PC-9 (cell line): ENCODE measurements around the gene NEB. TPM values are rescaled to one million over a fixed set of nuclear protein-coding genes. Genes with fewer than 3 reads are reported as not detected.

Source experiments
- BruUV-seq: library from RNA; stranded (reverse); fragments of 400-500 nt; replicated peaks from 2 replicates; lab custom pipeline; 2021; lab: Mats Ljungman, UMichigan
- CTCF ChIA-PET: fragments of 300-600 bp; sonication (Branson Sonifier 250); formaldehyde crosslinking; loops from one replicate; lab custom pipeline; 2022; ENCODE audit warnings: antibody characterized with exemption; lab: Charles Lee
- POLR2A ChIA-PET: fragments of 300-600 bp; sonication (Branson Sonifier 250); formaldehyde crosslinking; loops from one replicate; lab custom pipeline; 2022; ENCODE audit warnings: antibody characterized with exemption; ENCODE audit not compliant: unreplicated experiment; lab: Charles Lee
- DNase-seq, 2 experiments: peaks; one replicate each; pipeline versions ENCODE4 v3.0.0 to v3.0.0-alpha.2; 2015 to 2022; ENCODE audit warnings: mixed read lengths in 1 of 2
- H2AFZ ChIP-seq: fragments of 200-600 bp; sonication (generic); 2 replicates; pipeline ENCODE4 v1.8.1; 2017; ENCODE audit warnings: antibody characterized with exemption
- H3F3A ChIP-seq: fragments of 200-600 bp; sonication (generic); 2 replicates; pipeline ENCODE4 v1.8.1; 2017; ENCODE audit warnings: antibody characterized with exemption, mild to moderate bottlenecking, low read depth; ENCODE audit not compliant: insufficient read depth
- H3K27ac ChIP-seq: fragments of 200-600 bp; sonication (generic); 2 replicates; pipeline ENCODE4 v1.6.1; 2016; ENCODE audit warnings: mixed run types
- H3K27me3 ChIP-seq: fragments of 200-600 bp; sonication (generic); 2 replicates; pipeline ENCODE4 v1.6.1; 2016; ENCODE audit warnings: low read depth, mixed run types; ENCODE audit not compliant: insufficient read depth
- H3K36me3 ChIP-seq: fragments of 200-600 bp; sonication (generic); 2 replicates; pipeline ENCODE4 v1.6.1; 2016; ENCODE audit warnings: low read depth, mixed run types
- H3K4me1 ChIP-seq: fragments of 200-600 bp; sonication (generic); replicated peaks from 2 replicates; pipeline ENCODE4 v1.6.1; 2016; ENCODE audit warnings: mixed run types; ENCODE audit not compliant: insufficient read depth
- H3K4me2 ChIP-seq: fragments of 200-600 bp; sonication (generic); 2 replicates; pipeline ENCODE4 v1.6.1; 2017; ENCODE audit warnings: mixed run types
- H3K4me3 ChIP-seq: fragments of 200-600 bp; sonication (generic); 2 replicates; pipeline ENCODE4 v1.6.1; 2016; ENCODE audit warnings: mixed run types
- H3K79me2 ChIP-seq: fragments of 200-600 bp; sonication (generic); 2 replicates; pipeline ENCODE4 v1.6.1; 2017; ENCODE audit warnings: low read depth, mixed run types
- H3K9me2 ChIP-seq: fragments of 200-600 bp; sonication (generic); 2 replicates; pipeline ENCODE4 v1.8.1; 2017; ENCODE audit warnings: mild to moderate bottlenecking; ENCODE audit not compliant: insufficient read depth
- H3K9me3 ChIP-seq: fragments of 200-600 bp; sonication (generic); 2 replicates; pipeline ENCODE4 v1.8.1; 2016; ENCODE audit warnings: low read depth; ENCODE audit not compliant: insufficient read depth
- H4K20me1 ChIP-seq: fragments of 200-600 bp; sonication (generic); 2 replicates; pipeline ENCODE4 v1.8.1; 2017; ENCODE audit not compliant: insufficient read depth
- EZH2 ChIP-seq: fragments of 200-600 bp; sonication (generic); IDR thresholded peaks from 2 replicates; pipeline ENCODE4 v1.8.0; 2017; ENCODE audit warnings: antibody characterized with exemption, low read depth
- intact Hi-C: fragments of 100-400 bp; cut with micrococcal nuclease; formaldehyde crosslinking; loops from one replicate; pipeline ENCODE4 v1.10.0; 2022; ENCODE audit not compliant: unreplicated experiment
- total RNA-seq: library from RNA; stranded (reverse); gene quantifications from 2 replicates; pipeline ENCODE4 v1.2.3, GENCODE V29; 2021
- TF ChIP-seq, protein P1 (sequence below): fragments of 200-600 bp; sonication (generic); conservative IDR thresholded peaks from 2 replicates; pipeline ENCODE4 v1.6.1; 2017; ENCODE audit warnings: mixed run types, antibody characterized with exemption, mild to moderate bottlenecking, moderate library complexity

The NEB gene
- total RNA-seq, 1 experiment from 2014 or later = 0.15 TPM

DNA sequence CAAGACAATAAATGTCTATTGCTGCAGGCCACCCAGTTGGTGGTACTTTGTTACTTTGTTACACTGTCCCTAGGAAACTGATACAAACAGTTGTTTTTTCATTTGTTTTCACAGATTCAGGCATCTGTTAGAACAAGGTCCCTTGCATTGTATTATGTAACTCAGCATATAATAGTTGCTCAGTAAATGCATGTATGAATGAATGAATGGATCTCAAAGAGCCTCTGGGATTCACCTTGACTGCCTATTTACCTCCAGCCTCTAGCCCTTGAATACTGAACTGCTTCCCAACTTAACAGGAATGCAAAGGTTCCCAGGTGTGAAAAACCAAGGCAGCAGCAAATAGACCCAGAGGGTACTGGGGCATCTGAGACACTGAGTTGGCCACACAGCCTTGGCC, 27.4 kb upstream of the NEB start:
- H3K9me3 ChIP-seq = no peaks in the 10 kb centered on the region
- H3F3A ChIP-seq = no peaks in the 10 kb centered on the region
- H3K4me3 ChIP-seq = no peak overlapping the region
- no peak overlapping the region for H2AFZ ChIP-seq
- H4K20me1 ChIP-seq = no peaks in the 10 kb centered on the region
- no peaks in the 10 kb centered on the region for H3K27me3 ChIP-seq
- BruUV-seq = no TSS peak
- ChIA-PET CTCF (no interaction called here), POLR2A (no interaction called here)
- H3K27ac ChIP-seq = no peak overlapping the region
- no peaks in the 10 kb centered on the region for H3K36me3 ChIP-seq
- TF ChIP-seq, protein P1, sequence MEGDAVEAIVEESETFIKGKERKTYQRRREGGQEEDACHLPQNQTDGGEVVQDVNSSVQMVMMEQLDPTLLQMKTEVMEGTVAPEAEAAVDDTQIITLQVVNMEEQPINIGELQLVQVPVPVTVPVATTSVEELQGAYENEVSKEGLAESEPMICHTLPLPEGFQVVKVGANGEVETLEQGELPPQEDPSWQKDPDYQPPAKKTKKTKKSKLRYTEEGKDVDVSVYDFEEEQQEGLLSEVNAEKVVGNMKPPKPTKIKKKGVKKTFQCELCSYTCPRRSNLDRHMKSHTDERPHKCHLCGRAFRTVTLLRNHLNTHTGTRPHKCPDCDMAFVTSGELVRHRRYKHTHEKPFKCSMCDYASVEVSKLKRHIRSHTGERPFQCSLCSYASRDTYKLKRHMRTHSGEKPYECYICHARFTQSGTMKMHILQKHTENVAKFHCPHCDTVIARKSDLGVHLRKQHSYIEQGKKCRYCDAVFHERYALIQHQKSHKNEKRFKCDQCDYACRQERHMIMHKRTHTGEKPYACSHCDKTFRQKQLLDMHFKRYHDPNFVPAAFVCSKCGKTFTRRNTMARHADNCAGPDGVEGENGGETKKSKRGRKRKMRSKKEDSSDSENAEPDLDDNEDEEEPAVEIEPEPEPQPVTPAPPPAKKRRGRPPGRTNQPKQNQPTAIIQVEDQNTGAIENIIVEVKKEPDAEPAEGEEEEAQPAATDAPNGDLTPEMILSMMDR = no peak
- no peaks in the 10 kb centered on the region for H3K4me1 ChIP-seq
- intact Hi-C loops = no loop called here
- no peak overlapping the region for H3K4me2 ChIP-seq
- H3K79me2 ChIP-seq = no peaks in the 10 kb centered on the region
- no peak for DNase-seq
- H3K9me2 ChIP-seq = no peaks in the 10 kb centered on the region

DNA sequence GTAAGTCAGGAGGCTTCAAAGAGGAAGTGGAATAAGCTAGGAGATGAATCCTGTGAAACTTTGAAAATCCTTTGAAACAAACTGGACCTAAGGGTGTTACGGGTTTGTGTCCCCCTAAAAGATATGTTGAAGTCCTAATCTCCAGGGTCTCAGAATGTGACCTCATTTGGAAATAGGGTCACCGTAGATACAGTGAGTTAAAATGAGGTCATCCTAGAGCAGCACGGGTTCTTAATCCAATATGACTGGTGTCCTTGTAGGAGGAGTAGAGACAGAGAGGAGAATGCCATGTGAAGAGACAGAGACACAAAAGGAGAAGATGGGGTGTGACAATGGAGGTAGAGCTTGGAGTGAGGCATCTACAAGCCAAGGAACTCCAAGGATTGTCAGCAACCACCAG, 26.9 kb upstream of the NEB start:
- no peak overlapping the region for H3K4me2 ChIP-seq
- H3K36me3 ChIP-seq = no peaks in the 10 kb centered on the region
- H4K20me1 ChIP-seq = no peaks in the 10 kb centered on the region
- no TSS peak for BruUV-seq
- H3K27me3 ChIP-seq = no peaks in the 10 kb centered on the region
- H3K4me3 ChIP-seq = no peak overlapping the region
- no peak overlapping the region for H2AFZ ChIP-seq
- no peak overlapping the region for H3K27ac ChIP-seq
- H3K4me1 ChIP-seq = no peaks in the 10 kb centered on the region
- H3K79me2 ChIP-seq = no peaks in the 10 kb centered on the region
- H3F3A ChIP-seq = no peaks in the 10 kb centered on the region
- TF ChIP-seq, protein P1 = no peak
- no peak for TF ChIP-seq EZH2
- H3K9me3 ChIP-seq = no peaks in the 10 kb centered on the region
- H3K9me2 ChIP-seq = no peaks in the 10 kb centered on the region
- POLR2A ChIA-PET = no interaction called here
- DNase-seq = no peak
- CTCF ChIA-PET = no interaction called here
- intact Hi-C loops = no loop called here

DNA sequence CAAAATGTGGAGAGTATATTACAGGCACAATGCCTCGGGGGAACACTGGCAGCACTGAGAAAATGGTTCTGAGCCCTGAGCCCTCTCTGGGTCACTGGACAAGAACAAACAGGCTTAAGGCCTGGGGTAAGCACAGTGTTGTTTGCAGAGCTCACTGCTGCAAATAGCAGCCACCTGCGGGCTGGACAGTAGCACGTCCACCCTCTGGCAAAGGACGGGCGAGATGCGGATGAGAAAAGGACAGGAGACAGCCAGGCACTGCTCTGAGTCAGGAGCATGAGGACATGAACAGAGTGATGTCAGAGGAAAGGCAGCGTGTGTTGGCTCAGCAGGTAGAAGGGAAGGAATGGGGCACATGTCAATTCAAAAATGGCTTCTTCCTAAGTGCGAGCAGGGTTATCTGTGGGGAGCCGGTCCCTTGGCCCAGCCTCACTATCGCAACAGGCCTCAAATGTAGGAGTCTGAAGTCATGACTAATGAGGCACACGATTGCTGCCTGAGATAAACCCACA, 25.9 kb upstream of the NEB start:
- H3K36me3 ChIP-seq = no peaks in the 10 kb centered on the region
- no peaks in the 10 kb centered on the region for H3K9me2 ChIP-seq
- no peak overlapping the region for H3K27ac ChIP-seq
- BruUV-seq = no TSS peak
- no peaks in the 10 kb centered on the region for H3K9me3 ChIP-seq
- H3K4me3 ChIP-seq = no peak overlapping the region
- no peaks in the 10 kb centered on the region for H3K27me3 ChIP-seq
- no peak overlapping the region for H2AFZ ChIP-seq
- no peaks in the 10 kb centered on the region for H4K20me1 ChIP-seq
- ChIA-PET CTCF (no interaction called here), POLR2A (no interaction called here)
- H3F3A ChIP-seq = no peaks in the 10 kb centered on the region
- no peaks in the 10 kb centered on the region for H3K4me1 ChIP-seq
- H3K4me2 ChIP-seq = no peak overlapping the region
- intact Hi-C loops = no loop called here
- DNase-seq = no peak
- H3K79me2 ChIP-seq = no peaks in the 10 kb centered on the region
- TF ChIP-seq, protein P1 = no peak
- TF ChIP-seq EZH2 = no peak
